ENCODE measurements around the gene TMPRSS12.
"Not testable (repeated sequence)": the region's sequence is repeated elsewhere in the genome, so short reads cannot be mapped to it uniquely, and the experiment has no call there.

TMPRSS12 gene

GRCh38 chr12:50859621-50860310 is 17.0 kb downstream of the TMPRSS12 start:
- DNase-seq, result no peak

- peak in 2 of 4 experiments; percentile 14 to 21 for DNase-seq
Measured at GRCh38 chr12:50862316-50862715, 19.6 kb downstream of the TMPRSS12 start.

GRCh38 chr12:50865266-50865665 is 22.5 kb downstream of the TMPRSS12 start:
- DNase-seq, result no peak

GRCh38 chr12:50868881-50869280 is 26.2 kb downstream of the TMPRSS12 start:
- not testable (repeated sequence) for DNase-seq

- DNase-seq, result no peak
Measured at GRCh38 chr12:50882563-50882962, 39.8 kb downstream of the TMPRSS12 start.

GRCh38 chr12:50887191-50887590 is 44.5 kb downstream of the TMPRSS12 start:
- DNase-seq, result no peak

GRCh38 chr12:50888666-50889065 is 45.9 kb downstream of the TMPRSS12 start:
- no peak for DNase-seq

- DNase-seq, result no peak
Measured at GRCh38 chr12:50894241-50894640, 51.5 kb downstream of the TMPRSS12 start.

GRCh38 chr12:50901685-50902113 is 59.0 kb downstream of the TMPRSS12 start:
- DNase-seq, result no peak

GRCh38 chr12:50908479-50908878 is 65.8 kb downstream of the TMPRSS12 start:
- not testable (repeated sequence) for DNase-seq

- DNase-seq, result not testable (repeated sequence)
Measured at GRCh38 chr12:50912361-50912760, 69.6 kb downstream of the TMPRSS12 start.

GRCh38 chr12:50913224-50913623 is 70.5 kb downstream of the TMPRSS12 start:
- DNase-seq, result no peak

GRCh38 chr12:50914872-50915484 is 72.3 kb downstream of the TMPRSS12 start:
- DNase-seq, result no peak

- DNase-seq, result no peak
Measured at GRCh38 chr12:50916292-50916691, 73.6 kb downstream of the TMPRSS12 start.

GRCh38 chr12:50918584-50919316 is 76.0 kb downstream of the TMPRSS12 start:
- no peak for DNase-seq

GRCh38 chr12:50922820-50923219 is 80.1 kb downstream of the TMPRSS12 start:
- DNase-seq, result peak in 3 of 4 experiments; percentile 32 to 38 (median 37)

- peak; percentile 15 to 70 (median 50) for DNase-seq
Measured at GRCh38 chr12:50923361-50924130, 80.8 kb downstream of the TMPRSS12 start.

- no peak for DNase-seq
Measured at GRCh38 chr12:50924131-50924438, 81.4 kb downstream of the TMPRSS12 start.

GRCh38 chr12:50924439-50925341 is 82.0 kb downstream of the TMPRSS12 start:
- peak; percentile 83 to 94 (median 90) for DNase-seq

- DNase-seq, result peak in 1 of 4 experiments; percentile 7
Measured at GRCh38 chr12:50925342-50925651, 82.6 kb downstream of the TMPRSS12 start.

- no peak for DNase-seq
Measured at GRCh38 chr12:50925920-50926319, 83.2 kb downstream of the TMPRSS12 start.

GRCh38 chr12:50926415-50926814 is 83.7 kb downstream of the TMPRSS12 start:
- no peak for DNase-seq

All from suppressor macrophage (primary cell).